Panc1 (cell line): ENCODE data around the gene AMZ1. TPM values are rescaled to one million over a fixed set of nuclear protein-coding genes. Genes with fewer than 3 reads are reported as not detected.

Experiments used
- ATAC-seq: fragments of 200-7000 bp; cut with Tn5 transposase; 2 replicates; pipeline ENCODE4 v1.9.1; 2020; ENCODE audit warnings: mild to moderate bottlenecking, moderate library complexity
- Bru-seq: library from RNA; stranded (reverse); fragments of 400-500 nt; gene quantifications from one replicate; lab custom pipeline; 2021; lab: Mats Ljungman, UMichigan
- BruChase-seq, 2 experiments: library from RNA; stranded (reverse); fragments of 400-500 nt; gene quantifications; one replicate each; lab custom pipeline; 2021; lab: Mats Ljungman, UMichigan
- BruUV-seq: library from RNA; stranded (reverse); fragments of 400-500 nt; replicated peaks from 2 replicates; lab custom pipeline; 2021; lab: Mats Ljungman, UMichigan
- CTCF ChIA-PET: fragments of 300-600 bp; sonication (Branson Sonifier 250); formaldehyde crosslinking; loops from one replicate; lab custom pipeline; 2022; ENCODE audit warnings: antibody characterized with exemption; lab: Charles Lee
- POLR2A ChIA-PET: fragments of 300-600 bp; sonication (Branson Sonifier 250); formaldehyde crosslinking; loops from one replicate; lab custom pipeline; 2022; ENCODE audit warnings: antibody characterized with exemption; lab: Charles Lee
- DNase-seq: peaks from one replicate; pipeline ENCODE4 v3.0.0-alpha.2; 2010; ENCODE audit warnings: low read depth, low spot score
- H3K27ac ChIP-seq: 2 replicates; pipeline ENCODE4 v1.5.1; 2011; ENCODE audit warnings: mild to moderate bottlenecking, low read length, inconsistent platforms
- H3K27me3 ChIP-seq: fragments of 200-500 bp; sonication (Bioruptor generic); 2 replicates; pipeline ENCODE4 v1.6.0; 2014; ENCODE audit warnings: low read length, inconsistent platforms; ENCODE audit not compliant: control insufficient read depth, insufficient read depth
- H3K36me3 ChIP-seq: fragments of 200-500 bp; sonication (Bioruptor generic); 2 replicates; pipeline ENCODE4 v1.5.1; 2014; ENCODE audit warnings: inconsistent platforms, mild to moderate bottlenecking, low read length, moderate library complexity; ENCODE audit not compliant: control insufficient read depth, insufficient read depth
- H3K4me1 ChIP-seq: 2 replicates; pipeline ENCODE4 v1.5.1; 2011; ENCODE audit warnings: inconsistent platforms, mild to moderate bottlenecking, low read length, moderate library complexity; ENCODE audit not compliant: control insufficient read depth, insufficient read depth
- H3K4me3 ChIP-seq, 2 experiments: 2 replicates each; pipeline ENCODE4 v1.5.1; 2011 to 2012; ENCODE audit warnings: low read depth in 2 of 2, low read length in 2 of 2, mild to moderate bottlenecking in 2 of 2, inconsistent platforms in 1 of 2, moderate library complexity in 1 of 2
- H3K9me3 ChIP-seq: fragments of 200-500 bp; sonication (Bioruptor generic); 2 replicates; pipeline ENCODE4 v1.5.1; 2014; ENCODE audit warnings: low read depth, mild to moderate bottlenecking, inconsistent platforms, low read length, moderate library complexity; ENCODE audit not compliant: control insufficient read depth, insufficient read depth
- CTCF ChIP-seq: fragments of 450-650 bp; IDR thresholded peaks from 2 replicates; pipeline ENCODE4 v1.5.1; 2017; ENCODE audit warnings: mild to moderate bottlenecking
- POLR2AphosphoS5 ChIP-seq: IDR thresholded peaks from 2 replicates; pipeline ENCODE4 v1.6.1; 2012; ENCODE audit warnings: mild to moderate bottlenecking, low read depth, low read length, moderate library complexity
- REST ChIP-seq, 2 experiments: IDR thresholded peaks; 2 replicates each; pipeline ENCODE4 v1.6.1; 2011 to 2012; ENCODE audit warnings: low read depth in 2 of 2, control low read depth in 1 of 2, low read length in 1 of 2, mild to moderate bottlenecking in 1 of 2, moderate library complexity in 1 of 2; ENCODE audit not compliant: insufficient read depth in 1 of 2
- SIN3A ChIP-seq: IDR thresholded peaks from 2 replicates; pipeline ENCODE4 v1.6.1; 2012; ENCODE audit warnings: low read depth, mild to moderate bottlenecking, low read length, moderate library complexity, borderline replicate concordance; ENCODE audit not compliant: insufficient read depth
- TCF7L2 ChIP-seq: IDR thresholded peaks from 2 replicates; pipeline ENCODE4 v1.6.1; 2011; ENCODE audit warnings: mild to moderate bottlenecking, low read depth, low read length, inconsistent platforms
- in situ Hi-C: cut with HindIII; loops from 2 replicates; pipeline ENCODE4 v1.10.0; 2016; ENCODE audit warnings: low sequenced_read_pairs, low pct_unique_long_range_greater_than_20kb
- intact Hi-C: fragments of 100-400 bp; cut with micrococcal nuclease; formaldehyde crosslinking; loops from one replicate; pipeline ENCODE4 v1.10.0; 2022; ENCODE audit not compliant: unreplicated experiment
- long read RNA-seq: library from polyadenylated mRNA; unstranded; transcript quantifications from one replicate; pipeline ENCODE4 v2.0.0, GENCODE V29; 2021; ENCODE audit not compliant: unreplicated experiment
- polyA plus RNA-seq: library from polyadenylated mRNA; unstranded; fragments of >200 nt; gene quantifications from one replicate; pipeline ENCODE4 v1.2.1, GENCODE V29; 2012; ENCODE audit warnings: missing spikeins; ENCODE audit not compliant: insufficient read length
- total RNA-seq: library from RNA; stranded (reverse); gene quantifications from one replicate; pipeline ENCODE4 v1.2.1, GENCODE V29; 2021; ENCODE audit not compliant: unreplicated experiment

The AMZ1 gene
- total RNA-seq (0.57 TPM), Bru-seq, nascent RNA (percentile 17 among the genes with signal in this experiment), BruChase-seq, experiment 1, labeled RNA remaining after a 2-hour chase (percentile 22 among the genes with signal in this experiment), BruChase-seq, experiment 2, labeled RNA remaining after a 6-hour chase (percentile 30 among the genes with signal in this experiment)
- 0.91 TPM for polyA plus RNA-seq
- long read RNA-seq, partial matches to known transcripts: 1 of 9 reads
- long read RNA-seq, other reads (novel, unspliced or antisense): 8 of 9 reads

- peak; percentile 43 for ATAC-seq
Observed at GRCh38 chr7:2687881-2688318, at the start of gene AMZ1. AMZ1 (plus strand) TSS chr7:2688202; CDS start chr7:2700452, 12,250 bp downstream.

More at GRCh38 chr7:2687881-2688318, at the start of gene AMZ1:
- no TSS peak for BruUV-seq
- ChIA-PET POLR2A (interaction anchor here (0.7 kb wide), 1 partner anchor 18 kb away, joined by 3 read pairs; no protein-coding TSS in a partner anchor), CTCF (interaction anchor here (0.7 kb wide), 2 partner anchors 33 to 283 kb away, joined by 3 read pairs; no protein-coding TSS in a partner anchor)
- intact Hi-C loops (loop anchor here (10.0 kb wide), 1 partner anchor 233 kb away; no protein-coding TSS in a partner anchor), in situ Hi-C loops (no loop called here)
- DNase-seq: no peak
- Histone ChIP-seq H3K9me3 (no peaks in the 10 kb centered on the region), H3K4me1 (peaks cover 3% of the 10 kb centered on the region; the same call in 1 of the 2 replicates), H3K27me3 (peaks cover 3% of the 10 kb centered on the region; the same call in 1 of the 2 replicates), H3K36me3 (no peaks in the 10 kb centered on the region), H3K27ac (no peak within 1 kb of the TSS), H3K4me3 (peak within 1 kb of the TSS; percentile 17 to 31)
- TF ChIP-seq SIN3A: no peak
- no peak for TF ChIP-seq CTCF
- no peak for TF ChIP-seq POLR2AphosphoS5
- TF ChIP-seq REST (IDR thresholded peaks at IDR 0.05; ENCODE audit: insufficient read depth in 1 of 2, low read depth in 2 of 2, low read length in 1 of 2): no peak
- TF ChIP-seq TCF7L2: no peak
